Measurements from ENCODE around the gene ALKBH8.

Gene ALKBH8

GRCh38 chr11:107605061-107606006 is 39.8 kb upstream of the ALKBH8 start:
- DNase-seq (ENCODE audit: low read depth): no peak
- no peak overlapping the region for H3K4me3 ChIP-seq (ENCODE audit: low read length)
- TF ChIP-seq CTCF (IDR thresholded peaks at IDR 0.05; ENCODE audit: insufficient read depth, low read depth, low read length, missing control alignments): no peak

GRCh38 chr11:107598225-107599139 is 32.9 kb upstream of the ALKBH8 start:
- TF ChIP-seq CTCF (IDR thresholded peaks at IDR 0.05; ENCODE audit: insufficient read depth, low read depth, low read length, missing control alignments): peak; percentile 64
- no peak overlapping the region for H3K4me3 ChIP-seq (ENCODE audit: low read length)
- peak; percentile 34 for DNase-seq (ENCODE audit: low read depth)

GRCh38 chr11:107594736-107595135 is 29.2 kb upstream of the ALKBH8 start:
- TF ChIP-seq CTCF (IDR thresholded peaks at IDR 0.05; ENCODE audit: insufficient read depth, low read depth, low read length, missing control alignments): no peak
- no peak overlapping the region for H3K4me3 ChIP-seq (ENCODE audit: low read length)
- DNase-seq (ENCODE audit: low read depth): no peak

- no peak for DNase-seq (ENCODE audit: low read depth)
- H3K4me3 ChIP-seq (ENCODE audit: low read length): no peak overlapping the region
- TF ChIP-seq CTCF (IDR thresholded peaks at IDR 0.05; ENCODE audit: insufficient read depth, low read depth, low read length, missing control alignments): no peak
Measured at GRCh38 chr11:107593951-107594350, 28.4 kb upstream of the ALKBH8 start.

GRCh38 chr11:107592813-107593212 is 27.3 kb upstream of the ALKBH8 start:
- no peak for DNase-seq (ENCODE audit: low read depth)
- TF ChIP-seq CTCF (IDR thresholded peaks at IDR 0.05; ENCODE audit: insufficient read depth, low read depth, low read length, missing control alignments): no peak
- H3K4me3 ChIP-seq (ENCODE audit: low read length): no peak overlapping the region

GRCh38 chr11:107592231-107592590 is 26.7 kb upstream of the ALKBH8 start:
- TF ChIP-seq CTCF (IDR thresholded peaks at IDR 0.05; ENCODE audit: insufficient read depth, low read depth, low read length, missing control alignments): no peak
- H3K4me3 ChIP-seq (ENCODE audit: low read length): no peak overlapping the region
- DNase-seq (ENCODE audit: low read depth): no peak
